GM12872 (cell line): ENCODE results near the gene BRD1.

Source experiments
- TF ChIP-seq, protein P1 (sequence below): IDR thresholded peaks from 3 replicates; pipeline ENCODE4 v1.5.1; 2011; ENCODE audit warnings: low read depth, mild to moderate bottlenecking, low read length, moderate library complexity; ENCODE audit not compliant: insufficient read depth

BRD1 gene

DNA sequence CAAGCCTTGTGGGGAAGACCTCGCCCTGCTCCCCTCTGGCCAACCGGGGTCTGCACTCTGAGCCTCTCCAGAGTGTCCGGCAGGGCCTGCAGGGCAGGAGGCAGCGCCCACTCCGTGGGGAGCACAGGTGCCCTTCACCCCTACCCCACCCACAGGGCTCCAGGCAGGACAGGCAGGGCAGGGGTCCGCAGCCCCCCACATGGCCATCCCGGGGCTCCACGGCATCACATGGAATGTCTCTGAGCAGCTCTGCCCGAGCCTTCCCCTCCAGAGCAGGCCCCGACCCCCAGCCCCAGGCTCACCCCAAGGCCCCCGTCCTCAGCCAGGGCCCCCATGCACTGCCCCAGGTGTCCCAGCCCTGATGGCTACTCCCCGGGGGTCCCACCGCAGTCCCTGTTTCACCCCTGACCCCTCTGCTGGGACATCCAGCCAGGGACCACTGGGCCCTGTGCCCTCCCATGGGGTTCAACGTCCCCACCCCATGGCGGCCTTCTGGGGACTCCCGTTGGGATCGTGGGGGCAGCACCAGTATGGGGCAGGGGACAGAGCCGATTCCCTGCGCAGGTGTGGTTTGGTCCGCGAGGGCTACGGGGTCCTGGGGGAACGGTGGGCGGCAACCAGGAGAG lies 77.7 kb downstream of the BRD1 start:
- TF ChIP-seq, protein P1, sequence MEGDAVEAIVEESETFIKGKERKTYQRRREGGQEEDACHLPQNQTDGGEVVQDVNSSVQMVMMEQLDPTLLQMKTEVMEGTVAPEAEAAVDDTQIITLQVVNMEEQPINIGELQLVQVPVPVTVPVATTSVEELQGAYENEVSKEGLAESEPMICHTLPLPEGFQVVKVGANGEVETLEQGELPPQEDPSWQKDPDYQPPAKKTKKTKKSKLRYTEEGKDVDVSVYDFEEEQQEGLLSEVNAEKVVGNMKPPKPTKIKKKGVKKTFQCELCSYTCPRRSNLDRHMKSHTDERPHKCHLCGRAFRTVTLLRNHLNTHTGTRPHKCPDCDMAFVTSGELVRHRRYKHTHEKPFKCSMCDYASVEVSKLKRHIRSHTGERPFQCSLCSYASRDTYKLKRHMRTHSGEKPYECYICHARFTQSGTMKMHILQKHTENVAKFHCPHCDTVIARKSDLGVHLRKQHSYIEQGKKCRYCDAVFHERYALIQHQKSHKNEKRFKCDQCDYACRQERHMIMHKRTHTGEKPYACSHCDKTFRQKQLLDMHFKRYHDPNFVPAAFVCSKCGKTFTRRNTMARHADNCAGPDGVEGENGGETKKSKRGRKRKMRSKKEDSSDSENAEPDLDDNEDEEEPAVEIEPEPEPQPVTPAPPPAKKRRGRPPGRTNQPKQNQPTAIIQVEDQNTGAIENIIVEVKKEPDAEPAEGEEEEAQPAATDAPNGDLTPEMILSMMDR: no peak

DNA sequence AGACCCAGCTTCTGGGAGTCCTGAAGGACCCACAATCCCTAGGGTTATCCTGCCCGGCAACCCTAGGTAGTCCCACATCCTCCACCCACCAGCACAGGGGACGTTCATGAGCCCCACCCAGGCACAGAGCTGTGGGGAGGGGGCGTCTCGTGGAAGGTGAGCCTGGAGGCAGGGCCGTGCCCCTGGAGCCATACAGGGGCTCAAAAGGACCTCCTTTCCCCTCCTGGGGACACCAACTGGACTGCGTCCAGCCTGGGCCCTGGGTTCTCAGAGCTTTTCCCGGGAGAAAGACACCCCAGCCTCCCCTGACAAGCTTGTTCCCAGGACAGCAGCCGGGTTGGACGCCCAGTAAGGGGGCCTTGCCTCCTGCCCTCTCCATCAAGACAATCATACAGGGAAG lies 78.4 kb downstream of the BRD1 start:
- TF ChIP-seq, protein P1: no peak

DNA sequence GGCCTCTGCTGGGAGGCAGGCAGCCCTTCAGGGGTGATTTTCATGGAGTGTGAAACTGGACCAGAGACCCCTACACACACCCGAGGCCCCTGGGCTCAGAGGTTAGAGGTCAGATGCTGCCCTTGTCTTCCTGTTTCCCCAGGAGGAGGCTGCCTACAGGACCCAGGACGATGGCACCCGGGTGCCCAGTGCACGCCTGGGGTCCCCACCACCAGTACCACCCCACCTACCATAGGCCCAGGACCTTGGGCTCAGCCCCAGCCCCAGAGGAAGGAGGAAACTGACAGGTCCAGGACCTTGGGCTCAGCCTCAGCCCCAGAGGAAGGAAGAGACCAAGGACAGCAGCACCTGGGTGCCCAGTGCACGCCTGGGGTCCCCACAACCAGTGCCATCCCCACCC lies 79.2 kb downstream of the BRD1 start:
- TF ChIP-seq, protein P1: no peak

DNA sequence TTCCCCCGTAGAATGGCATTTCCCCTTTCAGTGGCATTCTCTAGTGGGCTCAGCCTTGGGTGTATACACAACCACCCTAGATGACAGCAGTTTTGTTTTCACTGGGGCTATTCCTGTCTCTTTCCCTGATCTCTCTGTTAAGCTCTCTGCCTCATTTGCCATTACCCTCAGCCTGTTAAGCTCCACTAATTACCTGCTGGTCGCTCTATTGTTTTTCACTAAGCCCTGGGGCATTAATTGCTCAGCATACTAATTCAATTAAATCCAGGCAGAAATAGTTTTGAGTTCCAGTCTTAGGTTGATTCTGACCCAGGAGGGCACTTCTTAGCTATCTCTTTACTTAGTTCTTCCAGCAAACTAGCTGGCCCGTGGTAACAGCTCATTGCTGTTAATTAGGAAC lies 80.0 kb downstream of the BRD1 start:
- TF ChIP-seq, protein P1: no peak

DNA sequence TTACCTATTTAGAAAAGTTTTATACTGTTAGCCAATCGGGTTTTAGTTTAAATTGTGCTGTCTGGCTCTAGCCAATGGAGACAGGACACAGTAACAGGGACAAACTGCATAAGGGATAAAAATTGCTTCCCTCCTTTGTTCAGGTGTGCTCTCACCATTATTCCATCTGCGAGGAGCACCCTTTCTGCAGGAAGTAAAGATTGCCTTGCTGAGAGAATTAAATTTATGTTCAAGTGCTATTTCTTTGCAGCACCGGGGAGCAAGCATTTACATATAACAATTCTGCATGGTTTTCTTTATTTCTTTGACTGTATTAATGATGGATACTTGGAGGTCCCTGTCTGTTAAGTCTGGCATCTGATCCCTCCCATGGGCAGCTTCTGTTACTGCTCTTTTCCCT lies 80.5 kb downstream of the BRD1 start:
- TF ChIP-seq, protein P1: no peak

DNA sequence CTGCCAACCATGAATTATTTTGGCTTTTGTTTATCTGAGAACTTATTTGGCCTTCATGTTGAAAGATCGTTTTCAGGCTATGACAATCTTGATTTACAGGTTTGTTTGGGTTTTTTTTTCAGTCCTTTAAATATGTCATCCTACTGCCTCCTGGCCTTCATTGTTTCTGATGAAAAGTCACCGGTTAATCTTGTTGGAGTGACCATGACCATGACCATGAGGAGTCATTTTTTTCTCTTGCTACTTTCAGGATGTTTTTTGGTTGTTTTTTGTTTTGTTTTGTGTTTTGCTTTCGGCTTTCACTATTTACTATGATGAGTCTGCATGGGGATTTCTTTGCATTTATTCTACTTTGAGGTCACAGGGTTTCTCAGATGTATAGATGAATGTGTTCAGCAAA lies 81.6 kb downstream of the BRD1 start:
- TF ChIP-seq, protein P1: no peak

DNA sequence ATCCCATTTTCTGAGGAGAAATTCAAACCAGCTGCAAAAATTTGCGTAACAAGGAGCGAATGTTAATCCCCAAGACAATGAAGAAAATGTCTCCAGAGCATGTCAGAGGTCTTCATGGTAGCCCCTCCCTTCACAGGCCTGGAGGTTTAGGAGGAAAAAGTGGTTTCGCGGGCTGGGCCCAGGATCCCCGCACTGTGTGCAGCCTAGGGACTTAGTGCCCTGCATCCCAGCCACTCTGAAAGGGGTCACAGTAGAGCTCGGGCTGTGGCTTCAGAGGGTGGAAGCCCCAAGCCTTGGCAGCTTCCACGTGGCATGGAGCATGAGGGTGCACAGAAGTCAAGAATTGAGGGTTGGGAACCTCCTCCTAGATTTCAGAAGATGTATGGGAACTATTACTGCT lies 87.4 kb downstream of the BRD1 start:
- TF ChIP-seq, protein P1: no peak
